Bladder microvascular endothelial cell (primary cell): ENCODE measurements around the gene UGT3A2. TPM values are rescaled to one million over a fixed set of nuclear protein-coding genes. Genes with fewer than 3 reads are reported as not detected.

Experiments used
- total RNA-seq: library from RNA; depleted of rRNA; stranded (reverse); fragments of >200 nt; gene quantifications from 2 replicates; pipeline ENCODE4 v1.2.3, GENCODE V29; 2014

Gene UGT3A2
- total RNA-seq = not detected in 2 replicates

GRCh38 chr5:36066540-36067210 is at the start of gene UGT3A2:
Gene UGT3A2, minus strand, starts transcription at chr5:36066882. Its CDS starts 93 bp downstream, at chr5:36066789.

GRCh38 chr5:35990941-35991611 is 75.6 kb downstream of the UGT3A2 start, which contains the start of gene UGT3A1:
Gene UGT3A1, minus strand, starts transcription at chr5:35991390. Its CDS starts 150 bp downstream, at chr5:35991240.

Other genes with a start within 250 kb of the UGT3A2 start
- 0.97 and 1.9 TPM in 2 replicates for gene IL7R, start 210.0 kb downstream of the UGT3A2 start, total RNA-seq
- not detected in 2 replicates for gene CAPSL, start 128.3 kb downstream of the UGT3A2 start, total RNA-seq
- gene UGT3A1, start 75.5 kb downstream of the UGT3A2 start, total RNA-seq = not detected in 2 replicates
- 4.4 and 12.1 TPM in 2 replicates for gene LMBRD2, start 85.0 kb upstream of the UGT3A2 start, total RNA-seq
- gene SKP2, start 85.2 kb upstream of the UGT3A2 start, total RNA-seq = 19.4 and 22.9 TPM in 2 replicates
- 9.1 and 15.9 TPM in 2 replicates for gene NADK2, start 175.0 kb upstream of the UGT3A2 start, total RNA-seq
- 0.25 TPM in 1 of 2 replicates, not detected in the other for gene RANBP3L, start 235.0 kb upstream of the UGT3A2 start, total RNA-seq